Measurements from ENCODE around the gene ZNF672. TPM values are rescaled to one million over a fixed set of nuclear protein-coding genes. Genes with fewer than 3 reads are reported as not detected.

The ZNF672 gene
- total RNA-seq, 1 donor from 2014 or later, result 23.3 TPM

DNA sequence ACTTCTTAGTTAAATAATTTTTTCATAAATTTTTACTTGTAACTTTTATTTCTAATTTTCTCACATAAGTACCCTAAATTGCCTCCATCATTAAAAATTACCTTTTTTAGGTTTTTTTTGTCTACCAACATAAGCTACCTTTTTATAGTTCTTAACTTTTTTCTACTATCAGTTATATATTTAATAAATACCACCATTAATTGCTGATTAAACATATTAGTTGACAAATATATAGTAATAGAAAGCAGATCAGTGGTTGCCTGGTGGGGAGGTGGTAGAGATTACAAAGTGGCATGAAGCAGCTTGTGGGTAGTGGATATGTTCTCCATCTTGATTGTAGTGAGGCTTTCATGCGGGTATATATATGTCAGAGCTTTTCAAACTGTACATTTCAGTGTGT lies 6.2 kb upstream of the ZNF672 start:
- DNase-seq (ENCODE audit: extremely low read depth, low read depth, low spot score), result no peak

DNA sequence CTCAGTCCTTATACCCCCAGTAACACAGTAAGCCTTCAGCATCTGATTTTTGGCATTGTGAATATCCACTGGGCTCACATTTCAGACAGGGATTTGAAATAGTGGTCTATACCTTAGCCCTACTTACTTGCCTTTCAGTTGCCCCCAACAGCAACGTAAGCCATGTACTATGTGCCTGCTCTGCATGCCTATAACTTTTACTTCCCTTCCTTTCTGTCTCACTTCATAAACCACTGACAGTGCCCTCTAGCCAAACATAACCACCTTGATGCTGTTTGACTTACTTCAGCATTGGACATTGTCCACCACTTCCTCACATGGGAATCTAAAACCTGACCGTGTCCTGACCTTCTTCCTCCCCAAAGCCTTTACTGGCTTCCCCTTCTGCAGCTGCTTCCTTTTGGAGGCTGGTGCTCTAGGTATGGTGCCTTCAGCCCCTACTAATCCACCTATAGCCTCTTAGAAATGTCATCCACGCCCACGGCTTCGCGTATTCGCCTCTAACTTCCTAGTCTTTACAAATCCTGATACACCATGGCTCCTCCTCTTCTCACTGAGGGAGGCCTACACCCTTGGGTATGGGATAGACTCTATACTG lies 3.6 kb upstream of the ZNF672 start:
- DNase-seq (ENCODE audit: extremely low read depth, low read depth, low spot score), result no peak

DNA sequence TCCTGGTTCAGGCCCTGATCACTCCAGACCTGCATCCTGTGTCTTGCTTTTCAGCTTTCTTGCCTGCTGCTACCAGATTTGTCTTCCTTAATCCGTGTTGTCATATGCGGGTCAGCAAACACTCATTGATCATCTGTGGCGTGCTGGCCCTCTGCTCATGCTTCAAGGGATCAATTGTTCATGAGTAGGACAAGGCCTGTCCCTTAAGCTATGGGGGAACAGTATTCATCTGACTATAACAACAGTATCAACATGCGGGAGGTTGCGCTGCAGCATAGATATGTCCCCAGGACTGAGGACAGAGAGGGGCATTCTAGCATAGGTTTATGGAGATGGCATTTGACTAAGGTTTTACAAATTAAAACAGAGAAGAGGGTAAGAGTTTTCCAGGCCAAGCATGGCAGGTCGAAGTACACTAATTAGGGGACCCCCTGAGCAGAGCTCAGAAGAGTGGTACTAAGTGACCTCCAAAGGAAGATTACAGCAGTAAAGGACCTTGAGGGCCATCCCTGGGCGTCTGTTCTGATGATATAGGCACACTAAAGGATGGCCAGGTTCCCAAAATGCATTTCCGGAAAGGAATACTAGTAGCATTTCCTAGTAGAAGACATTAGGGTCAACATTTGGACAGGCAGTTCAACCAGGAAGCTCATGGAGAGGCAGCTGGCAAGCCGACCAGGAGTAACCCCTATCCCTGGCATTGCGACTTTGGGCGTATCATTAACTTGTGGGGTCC lies 811 bp upstream of the ZNF672 start:
- DNase-seq (ENCODE audit: extremely low read depth, low read depth, low spot score), result no peak

DNA sequence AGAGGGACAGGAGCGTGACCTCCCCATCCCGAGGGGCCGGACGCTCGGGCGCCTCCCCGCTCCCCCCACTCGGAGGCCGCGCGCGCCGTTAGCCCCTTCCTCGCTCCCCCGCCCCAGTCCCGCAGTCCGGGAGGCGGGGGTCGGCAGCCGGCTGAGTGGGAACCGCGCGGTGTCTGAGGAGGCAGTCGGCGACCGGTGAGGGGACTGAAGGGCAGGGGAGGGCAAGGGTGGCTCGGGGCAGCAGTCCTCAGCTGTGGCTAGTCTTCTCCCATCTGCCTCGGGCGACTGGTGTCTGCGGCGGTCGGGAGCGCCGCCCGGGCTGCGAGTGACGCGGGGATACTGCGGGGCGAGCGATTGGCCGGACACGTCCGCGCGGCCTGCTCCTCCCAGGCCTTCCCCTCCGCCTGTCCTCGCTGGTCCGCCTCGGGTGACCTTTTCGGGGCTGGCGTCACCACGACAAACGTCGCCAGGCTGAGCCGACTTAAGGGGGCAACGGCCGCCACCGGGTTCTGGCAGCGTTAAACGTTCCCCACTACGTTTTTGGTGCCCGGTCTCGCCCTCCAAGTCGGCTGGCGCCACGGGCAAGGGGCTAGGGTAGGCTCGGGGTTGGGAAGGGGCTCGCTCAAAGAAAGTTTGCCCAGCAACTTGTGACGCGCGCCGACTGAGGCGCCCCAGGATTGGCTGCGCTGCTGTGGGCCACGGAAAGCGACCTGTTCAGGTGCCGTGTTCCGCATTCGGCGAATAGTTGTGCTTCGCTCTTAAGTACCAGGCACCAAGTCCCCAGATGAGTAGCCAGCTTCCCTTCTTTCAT lies 538 bp downstream of the ZNF672 start:
- DNase-seq (ENCODE audit: extremely low read depth, low read depth, low spot score), result no peak

DNA sequence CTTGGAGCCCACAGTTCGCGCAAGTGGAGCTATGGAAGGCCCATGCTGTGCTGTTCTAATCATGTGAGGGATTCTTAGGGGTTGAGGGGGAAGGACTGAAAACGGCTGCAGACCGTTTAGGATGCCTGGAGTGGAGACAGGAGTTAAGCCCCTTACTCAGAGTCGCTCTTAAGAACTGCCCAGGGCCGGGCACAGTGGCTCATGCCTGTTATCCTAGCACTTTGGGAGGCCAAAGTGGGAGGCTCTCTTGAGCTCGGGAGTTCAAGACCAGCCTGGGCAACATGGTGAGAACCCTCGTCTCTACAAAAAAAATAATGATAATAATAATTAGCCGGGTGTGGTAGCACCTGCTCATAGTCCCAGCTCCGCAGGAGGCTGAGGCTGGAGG lies 1.1 kb downstream of the ZNF672 start:
- no peak for DNase-seq (ENCODE audit: extremely low read depth, low read depth, low spot score)

DNA sequence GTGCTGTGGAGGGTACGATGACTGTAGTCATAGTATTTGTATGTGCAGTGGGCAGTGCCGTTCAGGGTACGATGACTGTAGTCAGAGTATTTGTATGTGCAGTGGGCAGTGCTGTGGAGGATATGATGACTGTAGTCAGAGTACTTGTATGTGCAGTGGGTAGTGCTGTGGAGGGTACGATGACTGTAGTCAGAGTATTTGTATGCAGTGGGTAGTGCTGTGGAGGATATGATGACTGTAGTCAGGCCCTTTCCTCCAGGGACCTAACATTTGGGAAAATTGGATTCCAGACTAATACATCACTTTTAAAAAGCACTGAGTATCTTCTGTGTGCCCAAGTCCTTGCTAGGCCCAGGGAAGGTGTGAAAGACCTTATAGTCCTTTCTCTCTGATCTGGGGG lies 2.9 kb downstream of the ZNF672 start:
- DNase-seq (ENCODE audit: extremely low read depth, low read depth, low spot score), result no peak

DNA sequence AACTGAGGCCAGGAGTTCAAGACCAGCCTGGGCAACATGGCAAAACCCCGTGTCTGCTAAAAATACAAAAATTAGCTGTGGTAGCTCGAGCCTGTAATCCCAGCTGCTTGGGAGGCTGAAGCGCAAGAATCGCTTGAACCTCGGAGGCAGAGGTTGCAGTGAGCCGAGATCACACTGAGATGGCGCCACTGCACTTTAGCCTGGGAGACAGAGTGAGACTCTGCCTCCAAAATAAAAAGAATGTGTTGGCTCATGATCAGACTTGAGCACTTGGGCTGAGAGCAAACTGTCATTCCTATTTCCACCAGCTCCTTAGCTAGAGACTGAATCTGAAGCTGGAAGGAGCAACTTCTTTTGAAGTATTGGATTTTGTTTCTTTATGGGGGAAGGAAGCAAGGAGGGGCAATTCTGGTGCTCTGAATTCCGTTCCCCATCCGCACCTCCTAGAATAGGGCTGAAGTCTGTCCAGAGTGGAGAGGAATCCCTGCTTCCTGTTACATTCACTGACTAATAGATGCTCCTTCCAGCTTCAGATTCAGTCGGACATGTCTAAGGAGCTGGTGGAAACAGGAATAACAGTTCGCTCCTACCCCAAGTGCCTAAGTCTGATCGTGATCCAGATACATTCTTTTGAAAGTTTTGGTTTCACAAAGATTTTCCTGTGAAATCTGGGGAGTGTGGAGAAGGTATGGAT lies 3.8 kb downstream of the ZNF672 start:
- DNase-seq (ENCODE audit: extremely low read depth, low read depth, low spot score), result no peak

DNA sequence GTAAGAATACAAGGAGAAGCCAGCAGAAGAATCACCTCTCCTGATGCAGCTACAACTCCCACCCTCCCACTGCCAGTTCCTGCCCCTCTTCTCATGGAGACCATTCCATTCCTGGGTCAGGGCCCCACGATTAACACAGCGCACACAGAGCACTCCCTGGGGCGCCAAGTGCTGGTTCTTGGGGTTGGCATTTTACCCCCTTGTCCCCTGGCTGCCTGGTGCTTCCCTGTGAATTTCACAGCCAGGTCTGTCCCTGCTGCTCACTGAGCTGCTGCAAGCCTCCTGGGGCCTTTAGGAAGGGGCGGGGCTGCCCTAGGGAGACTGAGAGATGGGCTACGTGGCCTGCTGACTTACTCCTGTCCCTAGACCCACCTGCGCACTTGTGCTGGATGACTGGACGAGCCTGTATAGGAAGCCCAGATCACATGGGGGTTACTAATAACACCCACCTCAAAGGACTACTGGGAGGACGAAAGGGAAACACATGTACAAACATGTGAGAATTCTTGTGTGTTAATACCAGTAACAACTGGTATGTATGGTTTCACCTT lies 4.8 kb downstream of the ZNF672 start:
- DNase-seq (ENCODE audit: extremely low read depth, low read depth, low spot score), result no peak

DNA sequence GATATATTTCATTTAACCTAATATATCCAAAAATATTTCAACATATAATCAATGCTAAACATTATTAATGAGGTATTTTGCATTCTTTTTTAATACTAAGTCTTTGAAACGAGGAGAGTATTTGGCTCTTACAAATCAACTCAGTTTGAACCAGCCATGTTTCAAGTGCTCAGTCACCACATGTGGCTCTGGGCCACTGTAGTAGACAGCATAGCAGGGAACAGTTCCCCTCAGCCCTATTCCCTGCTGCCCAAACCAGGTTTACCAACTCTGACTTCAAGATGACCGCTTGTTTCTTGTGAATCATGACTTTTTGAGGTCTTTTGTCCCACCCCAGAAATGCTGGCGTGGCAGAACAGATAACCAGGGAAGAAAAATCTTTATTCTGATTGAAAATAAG lies 5.7 kb downstream of the ZNF672 start:
- no peak for DNase-seq (ENCODE audit: extremely low read depth, low read depth, low spot score)

DNA sequence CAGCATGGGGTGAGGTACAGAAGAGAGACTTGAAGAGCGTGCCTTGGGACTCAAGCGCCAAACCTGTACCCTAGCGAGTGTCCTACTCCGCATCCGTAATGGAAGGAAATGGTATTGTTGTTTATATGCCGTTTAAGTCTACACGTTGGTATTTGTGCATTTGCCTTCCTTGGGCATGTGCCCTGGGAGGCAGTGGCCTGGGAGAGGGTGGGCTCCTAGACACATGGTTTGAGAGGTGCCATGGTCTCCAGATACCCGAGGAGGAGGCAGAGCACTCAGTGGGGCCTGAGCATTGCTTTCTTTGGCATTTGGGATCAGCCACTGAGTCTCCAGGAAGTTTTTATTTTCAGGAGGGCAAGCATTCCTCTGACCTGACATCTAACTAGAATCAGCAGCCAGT lies 6.5 kb downstream of the ZNF672 start:
- no peak for DNase-seq (ENCODE audit: extremely low read depth, low read depth, low spot score)

DNA sequence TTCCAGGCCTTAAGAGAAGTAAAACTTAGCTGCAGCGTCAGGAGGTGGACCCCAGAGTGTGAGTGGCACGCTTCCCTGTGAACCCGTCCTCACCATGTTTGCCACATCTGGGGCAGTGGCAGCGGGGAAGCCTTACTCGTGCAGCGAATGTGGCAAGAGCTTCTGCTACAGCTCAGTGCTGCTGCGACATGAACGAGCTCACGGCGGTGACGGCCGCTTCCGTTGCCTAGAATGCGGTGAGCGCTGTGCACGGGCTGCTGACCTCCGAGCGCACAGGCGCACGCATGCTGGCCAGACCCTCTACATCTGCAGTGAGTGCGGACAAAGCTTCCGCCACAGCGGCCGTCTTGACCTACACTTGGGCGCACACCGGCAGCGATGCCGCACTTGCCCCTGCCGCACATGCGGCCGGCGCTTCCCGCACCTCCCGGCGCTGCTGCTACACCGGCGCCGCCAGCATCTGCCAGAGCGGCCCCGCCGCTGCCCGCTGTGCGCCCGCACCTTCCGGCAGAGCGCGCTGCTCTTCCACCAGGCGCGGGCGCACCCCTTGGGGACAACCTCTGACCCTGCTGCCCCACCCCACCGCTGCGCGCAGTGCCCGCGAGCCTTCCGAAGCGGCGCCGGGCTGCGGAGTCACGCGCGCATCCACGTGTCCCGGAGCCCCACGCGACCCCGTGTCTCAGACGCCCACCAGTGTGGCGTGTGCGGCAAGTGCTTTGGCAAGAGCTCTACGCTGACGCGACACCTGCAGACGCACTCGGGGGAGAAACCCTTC lies 9.3 kb downstream of the ZNF672 start:
- no peak for DNase-seq (ENCODE audit: extremely low read depth, low read depth, low spot score)

DNA sequence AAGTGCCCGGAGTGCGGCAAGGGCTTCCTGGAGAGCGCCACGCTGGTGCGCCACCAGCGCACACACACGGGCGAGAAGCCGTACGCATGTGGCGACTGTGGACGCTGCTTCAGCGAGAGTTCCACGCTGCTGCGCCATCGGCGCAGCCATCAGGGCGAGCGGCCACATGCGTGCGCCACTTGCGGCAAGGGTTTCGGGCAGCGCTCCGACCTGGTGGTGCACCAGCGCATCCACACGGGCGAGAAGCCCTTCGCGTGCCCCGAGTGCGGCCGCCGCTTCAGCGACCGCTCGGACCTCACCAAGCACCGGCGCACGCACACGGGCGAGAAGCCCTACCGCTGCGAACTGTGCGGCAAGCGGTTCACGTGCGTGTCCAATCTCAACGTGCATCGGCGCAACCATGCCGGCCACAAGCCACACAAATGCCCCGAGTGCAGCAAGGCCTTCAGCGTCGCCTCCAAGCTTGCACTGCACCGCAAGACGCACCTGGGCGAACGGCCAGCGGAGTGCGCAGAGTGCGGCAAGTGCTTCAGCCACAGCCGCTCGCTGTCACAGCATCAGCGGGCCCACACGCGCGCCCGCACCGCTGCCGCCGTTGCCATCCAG lies 10.0 kb downstream of the ZNF672 start:
- no peak for DNase-seq (ENCODE audit: extremely low read depth, low read depth, low spot score)

DNA sequence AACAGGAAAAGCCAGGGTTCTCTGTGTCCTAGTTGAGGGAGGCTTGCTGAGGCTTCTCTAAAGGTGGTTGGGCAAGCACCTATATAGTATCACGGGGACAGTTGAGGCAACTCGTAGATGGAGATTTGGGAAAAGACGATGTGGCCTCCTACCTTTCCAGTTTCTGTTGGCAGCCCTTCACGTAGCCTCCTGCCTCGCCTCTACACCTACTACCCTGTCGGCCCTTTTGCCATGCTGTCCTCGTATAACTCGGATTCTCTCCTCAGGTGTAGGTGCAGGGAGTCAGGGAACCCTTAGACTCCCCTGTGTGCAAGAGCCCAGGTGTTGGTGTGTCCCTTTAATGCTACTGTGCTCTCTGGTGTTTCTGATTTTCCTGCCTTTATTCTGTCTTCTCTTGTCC lies 10.6 kb downstream of the ZNF672 start:
- DNase-seq (ENCODE audit: extremely low read depth, low read depth, low spot score), result no peak

DNA sequence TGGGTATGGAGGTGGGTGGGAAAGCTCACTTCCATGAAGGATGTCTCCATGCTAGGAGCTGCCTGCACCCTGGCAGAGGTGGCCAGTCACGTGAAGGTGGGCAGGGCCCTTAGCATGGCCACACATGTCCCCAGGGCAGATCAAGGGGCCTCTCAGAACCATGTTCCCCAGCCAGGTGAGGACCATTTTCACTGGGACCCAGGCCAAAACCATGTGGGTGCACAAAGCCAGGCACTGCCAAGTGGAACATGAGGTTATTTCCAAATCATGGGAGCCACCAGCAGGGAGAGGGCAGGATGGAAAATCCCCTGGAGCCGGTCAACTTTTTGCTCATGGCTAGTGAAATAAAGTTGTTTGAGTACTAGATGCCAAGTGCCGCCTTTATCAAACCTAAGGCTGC lies 11.1 kb downstream of the ZNF672 start:
- no peak for DNase-seq (ENCODE audit: extremely low read depth, low read depth, low spot score)

DNA sequence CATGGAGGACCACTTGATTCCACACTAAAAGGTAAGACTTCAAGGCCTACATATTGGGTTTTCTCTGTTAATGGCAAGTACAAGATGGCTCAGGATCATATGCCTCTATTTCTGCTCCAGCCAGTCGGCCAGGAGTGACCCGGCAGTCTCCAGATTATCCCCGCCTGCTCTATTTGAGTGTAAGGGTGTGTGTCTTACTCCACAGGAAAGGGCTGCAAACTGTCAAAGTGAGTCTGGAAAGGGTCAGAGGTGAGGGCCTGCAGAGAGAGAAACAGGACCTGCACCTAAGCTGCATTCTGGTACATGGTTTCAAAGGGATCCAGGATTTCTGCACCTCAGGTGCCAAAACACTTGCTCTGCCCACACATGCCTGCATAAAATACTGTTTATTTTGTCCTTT lies 11.6 kb downstream of the ZNF672 start:
- no peak for DNase-seq (ENCODE audit: extremely low read depth, low read depth, low spot score)

DNA sequence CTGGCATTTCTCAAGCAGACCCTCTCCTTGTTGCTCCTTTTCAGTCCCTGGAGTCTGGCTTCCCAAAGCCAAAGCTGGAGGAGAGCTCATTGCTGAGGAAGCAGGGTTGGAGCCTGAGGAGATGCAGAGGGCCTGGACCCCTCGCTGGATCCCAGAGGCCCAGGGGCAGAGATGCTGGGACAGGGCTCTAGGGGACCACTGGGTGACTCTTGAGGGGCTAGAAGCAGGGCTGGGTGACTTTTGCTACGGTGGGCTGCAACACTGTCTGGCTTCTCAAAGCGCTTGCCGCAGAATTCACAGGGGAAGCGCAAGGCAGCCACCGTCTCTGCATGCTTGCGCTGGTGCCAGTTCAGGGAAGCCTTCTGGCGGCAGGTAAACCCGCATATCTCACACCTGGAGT lies 12.1 kb downstream of the ZNF672 start:
- no peak for DNase-seq (ENCODE audit: extremely low read depth, low read depth, low spot score)

DNA sequence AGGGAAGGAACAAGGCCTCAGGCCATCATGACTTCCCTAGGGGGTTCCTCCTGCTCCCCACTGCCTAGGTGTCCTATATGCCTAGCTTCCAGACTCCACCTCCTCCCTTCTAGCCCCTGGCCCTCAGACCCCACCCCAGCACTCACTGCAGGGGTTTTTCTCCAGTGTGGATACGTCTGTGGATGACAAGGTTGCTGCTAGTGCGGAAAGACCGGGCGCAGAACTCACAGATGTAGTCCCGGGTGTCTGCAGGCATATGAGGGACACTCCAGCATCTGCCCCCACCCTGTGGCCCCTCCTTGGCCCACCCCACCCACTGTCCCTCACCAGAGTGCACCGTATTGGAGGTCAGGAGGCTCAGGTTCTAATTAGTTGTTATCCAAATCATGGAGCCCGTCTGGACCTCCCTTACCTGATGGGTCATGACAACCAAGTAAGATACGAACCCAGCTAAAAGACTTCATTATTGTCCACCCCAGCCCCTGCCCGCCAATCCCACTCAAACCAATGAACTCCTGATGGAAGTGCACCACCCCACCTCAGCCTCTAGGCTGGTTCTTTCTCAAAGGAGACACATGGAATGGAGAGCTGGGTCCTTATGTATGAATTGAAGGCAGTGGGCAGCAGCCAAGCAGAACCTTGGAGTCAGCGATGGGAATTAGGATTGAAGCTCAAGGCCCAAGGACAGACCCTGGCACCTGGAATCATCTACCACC lies 12.7 kb downstream of the ZNF672 start:
- no peak for DNase-seq (ENCODE audit: extremely low read depth, low read depth, low spot score)

DNA sequence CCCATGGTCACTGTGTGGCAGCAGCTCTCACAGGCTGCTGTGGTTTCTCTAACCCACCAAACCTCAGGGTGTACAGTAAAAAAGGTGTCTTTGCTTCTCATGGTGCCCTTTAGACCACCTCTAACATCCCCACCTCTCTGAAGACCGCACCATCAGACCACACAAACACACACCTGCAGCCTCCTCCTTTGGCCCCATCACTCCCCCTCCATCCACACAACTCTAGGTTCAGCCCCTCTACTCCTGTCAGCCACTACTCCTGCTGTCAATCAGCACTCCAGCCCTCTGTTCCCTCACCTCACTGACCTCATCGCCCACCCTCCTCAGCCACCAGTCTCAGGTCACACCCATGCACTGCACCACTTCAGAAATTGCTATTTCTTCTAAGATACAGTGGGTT lies 13.4 kb downstream of the ZNF672 start:
- DNase-seq (ENCODE audit: extremely low read depth, low read depth, low spot score), result no peak
